Measurements from ENCODE around the gene LRP3. TPM values are rescaled to one million over a fixed set of nuclear protein-coding genes. Genes with fewer than 3 reads are reported as not detected.

LRP3 gene
- total RNA-seq, 1 donor from 2014 or later = 13.3 TPM

DNA sequence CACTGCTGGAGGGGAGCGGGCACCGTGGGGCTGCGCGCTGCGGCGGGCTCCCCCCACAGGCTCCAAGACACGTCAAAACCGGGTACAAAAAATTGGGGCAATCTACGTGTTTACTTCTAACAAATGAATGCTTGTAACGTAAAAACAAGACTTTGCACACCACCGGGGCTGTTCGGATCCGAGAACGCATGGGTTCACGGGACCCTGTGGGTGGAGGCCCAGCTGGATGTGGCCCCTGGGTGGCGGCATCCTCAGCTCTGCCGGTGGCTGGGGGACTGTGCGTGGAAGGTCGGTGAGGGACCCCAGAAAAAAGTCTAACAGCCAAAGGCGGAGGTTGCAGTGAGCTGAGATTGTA is 41.8 kb downstream of the LRP3 start:
- no peak for DNase-seq (ENCODE audit: low read depth)
- Histone ChIP-seq H4K20me1 (ENCODE audit: insufficient read depth, low read length) (no peaks in the 10 kb centered on the region), H2AFZ (ENCODE audit: low read depth, low read length) (no peak overlapping the region), H3K4me3 (ENCODE audit: insufficient read depth, low read depth, low read length) (no peak overlapping the region), H3K4me2 (ENCODE audit: low read length) (no peak overlapping the region), H3K36me3 (ENCODE audit: insufficient read depth, low read length) (no peaks in the 10 kb centered on the region), H3K27me3 (ENCODE audit: insufficient read depth, low read length) (peaks cover 12% of the 10 kb centered on the region), H3K9me3 (ENCODE audit: insufficient read depth, low read depth, low read length) (no peaks in the 10 kb centered on the region), H3K27ac (ENCODE audit: low read depth, low read length) (no peak overlapping the region), H3K4me1 (ENCODE audit: insufficient read depth, low read length) (no peaks in the 10 kb centered on the region), H3K9ac (ENCODE audit: low read length) (no peak overlapping the region), H3K79me2 (ENCODE audit: insufficient read depth, low read length) (no peaks in the 10 kb centered on the region)
- peaks cover under 1% of the 10 kb centered on the region for H3K9me3 Mint-ChIP-seq (ENCODE audit: unreplicated experiment)
- H3K27ac Mint-ChIP-seq (ENCODE audit: unreplicated experiment) = no peak overlapping the region
- no peak overlapping the region for H3K4me3 Mint-ChIP-seq (ENCODE audit: unreplicated experiment)
- no peaks in the 10 kb centered on the region for H3K4me1 Mint-ChIP-seq (ENCODE audit: low read depth, unreplicated experiment)
- TF ChIP-seq, protein P1, sequence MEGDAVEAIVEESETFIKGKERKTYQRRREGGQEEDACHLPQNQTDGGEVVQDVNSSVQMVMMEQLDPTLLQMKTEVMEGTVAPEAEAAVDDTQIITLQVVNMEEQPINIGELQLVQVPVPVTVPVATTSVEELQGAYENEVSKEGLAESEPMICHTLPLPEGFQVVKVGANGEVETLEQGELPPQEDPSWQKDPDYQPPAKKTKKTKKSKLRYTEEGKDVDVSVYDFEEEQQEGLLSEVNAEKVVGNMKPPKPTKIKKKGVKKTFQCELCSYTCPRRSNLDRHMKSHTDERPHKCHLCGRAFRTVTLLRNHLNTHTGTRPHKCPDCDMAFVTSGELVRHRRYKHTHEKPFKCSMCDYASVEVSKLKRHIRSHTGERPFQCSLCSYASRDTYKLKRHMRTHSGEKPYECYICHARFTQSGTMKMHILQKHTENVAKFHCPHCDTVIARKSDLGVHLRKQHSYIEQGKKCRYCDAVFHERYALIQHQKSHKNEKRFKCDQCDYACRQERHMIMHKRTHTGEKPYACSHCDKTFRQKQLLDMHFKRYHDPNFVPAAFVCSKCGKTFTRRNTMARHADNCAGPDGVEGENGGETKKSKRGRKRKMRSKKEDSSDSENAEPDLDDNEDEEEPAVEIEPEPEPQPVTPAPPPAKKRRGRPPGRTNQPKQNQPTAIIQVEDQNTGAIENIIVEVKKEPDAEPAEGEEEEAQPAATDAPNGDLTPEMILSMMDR (IDR thresholded peaks at IDR 0.05; ENCODE audit: insufficient read depth, low read depth, low read length) = no peak
- TF ChIP-seq EZH2 (IDR thresholded peaks at IDR 0.05; ENCODE audit: insufficient read depth, low read length) = no peak
- peaks cover 39% of the 10 kb centered on the region for H3K27me3 Mint-ChIP-seq (ENCODE audit: low read depth, unreplicated experiment)
- no peak for FAIRE-seq
- no peaks in the 10 kb centered on the region for H3K36me3 Mint-ChIP-seq (ENCODE audit: low read depth, unreplicated experiment)

DNA sequence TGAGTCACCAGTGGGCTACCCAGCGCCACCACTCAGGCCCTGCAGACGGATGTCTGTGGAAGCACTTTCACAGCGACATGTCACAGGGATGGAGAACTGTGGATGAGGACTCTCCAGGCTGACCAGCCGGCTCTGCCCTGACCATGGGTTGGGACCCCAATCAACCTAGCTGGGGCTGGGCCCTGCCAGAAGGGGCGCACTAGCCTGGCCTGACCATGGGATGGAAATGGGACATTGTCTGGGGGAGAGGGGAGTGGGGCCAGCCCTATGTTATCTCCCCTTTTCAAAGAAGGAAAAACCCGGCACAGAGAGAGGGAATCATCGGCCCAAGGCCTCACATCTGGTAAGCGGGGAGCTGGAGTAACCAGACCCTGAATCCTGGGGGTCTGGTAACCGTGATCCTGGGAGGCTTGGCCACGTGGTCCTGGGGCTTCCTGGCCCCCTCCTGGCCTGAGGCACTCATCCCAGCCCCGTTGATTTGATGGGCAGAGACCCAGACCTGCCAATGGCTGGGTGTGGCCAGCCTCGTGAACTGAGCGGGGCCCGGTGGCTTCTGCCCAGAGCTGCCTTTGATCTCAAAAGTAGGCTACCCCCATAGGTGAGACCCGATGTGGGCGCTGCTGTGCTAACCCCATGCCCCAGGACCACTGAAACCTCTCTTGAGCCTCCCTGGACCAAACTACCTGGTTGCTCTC is 42.7 kb downstream of the LRP3 start:
- Histone ChIP-seq H3K4me2 (ENCODE audit: low read length) (no peak overlapping the region), H3K27ac (ENCODE audit: low read depth, low read length) (no peak overlapping the region), H3K27me3 (ENCODE audit: insufficient read depth, low read length) (peaks cover 5% of the 10 kb centered on the region), H3K9me3 (ENCODE audit: insufficient read depth, low read depth, low read length) (no peaks in the 10 kb centered on the region), H3K36me3 (ENCODE audit: insufficient read depth, low read length) (no peaks in the 10 kb centered on the region), H3K4me3 (ENCODE audit: insufficient read depth, low read depth, low read length) (no peak overlapping the region), H3K79me2 (ENCODE audit: insufficient read depth, low read length) (no peaks in the 10 kb centered on the region), H3K4me1 (ENCODE audit: insufficient read depth, low read length) (no peaks in the 10 kb centered on the region), H2AFZ (ENCODE audit: low read depth, low read length) (no peak overlapping the region), H3K9ac (ENCODE audit: low read length) (no peak overlapping the region), H4K20me1 (ENCODE audit: insufficient read depth, low read length) (no peaks in the 10 kb centered on the region)
- Mint-ChIP-seq H3K4me1 (ENCODE audit: low read depth, unreplicated experiment) (no peaks in the 10 kb centered on the region), H3K9me3 (ENCODE audit: unreplicated experiment) (no peaks in the 10 kb centered on the region), H3K36me3 (ENCODE audit: low read depth, unreplicated experiment) (no peaks in the 10 kb centered on the region), H3K4me3 (ENCODE audit: unreplicated experiment) (no peak overlapping the region), H3K27ac (ENCODE audit: unreplicated experiment) (no peak overlapping the region), H3K27me3 (ENCODE audit: low read depth, unreplicated experiment) (peaks cover 39% of the 10 kb centered on the region)
- TF ChIP-seq, protein P1 (IDR thresholded peaks at IDR 0.05; ENCODE audit: insufficient read depth, low read depth, low read length) = no peak
- no peak for TF ChIP-seq EZH2 (IDR thresholded peaks at IDR 0.05; ENCODE audit: insufficient read depth, low read length)
- FAIRE-seq (no peak), DNase-seq (ENCODE audit: low read depth) (no peak)

DNA sequence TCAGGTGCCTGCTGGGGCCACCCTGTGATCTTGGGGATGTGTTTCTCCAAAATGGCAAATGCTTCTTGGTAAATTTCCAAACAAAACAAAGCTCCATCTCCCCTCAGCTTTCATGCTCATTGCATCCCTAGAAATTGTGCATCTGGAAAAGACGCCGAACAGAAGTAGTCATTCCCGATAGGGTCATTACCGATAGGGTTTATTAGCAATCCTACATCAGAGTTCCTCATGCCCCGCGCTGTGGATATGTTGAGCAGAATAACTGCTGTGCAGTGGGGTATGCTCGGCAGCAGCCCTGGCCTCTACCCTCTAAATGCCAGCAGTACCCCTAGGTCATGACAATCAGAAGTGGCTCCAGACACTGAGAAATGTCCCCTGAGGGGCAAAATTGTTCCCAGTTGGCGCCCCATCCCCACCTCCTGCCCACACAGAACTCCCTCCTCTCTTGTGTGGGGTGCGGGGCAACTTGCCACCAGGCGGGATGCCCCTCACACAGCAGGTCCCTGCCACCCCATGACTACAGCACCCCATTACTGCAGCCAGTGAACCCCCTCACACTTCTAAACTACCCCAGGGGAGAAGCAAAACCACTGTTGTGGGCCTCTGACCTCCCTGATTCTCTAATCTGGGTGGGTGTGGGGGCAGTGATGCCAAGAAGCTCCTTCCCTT is 44.5 kb downstream of the LRP3 start:
- no peak overlapping the region for H3K27ac Mint-ChIP-seq (ENCODE audit: unreplicated experiment)
- H3K27ac ChIP-seq (ENCODE audit: low read depth, low read length) = no peak overlapping the region
- peaks cover 50% of the 10 kb centered on the region for H3K27me3 Mint-ChIP-seq (ENCODE audit: low read depth, unreplicated experiment)
- no peak overlapping the region for H3K4me3 Mint-ChIP-seq (ENCODE audit: unreplicated experiment)
- H3K27me3 ChIP-seq (ENCODE audit: insufficient read depth, low read length) = no peaks in the 10 kb centered on the region
- no peaks in the 10 kb centered on the region for H4K20me1 ChIP-seq (ENCODE audit: insufficient read depth, low read length)
- no peak overlapping the region for H3K4me2 ChIP-seq (ENCODE audit: low read length)
- DNase-seq (ENCODE audit: low read depth) = no peak
- no peaks in the 10 kb centered on the region for H3K4me1 ChIP-seq (ENCODE audit: insufficient read depth, low read length)
- no peaks in the 10 kb centered on the region for H3K4me1 Mint-ChIP-seq (ENCODE audit: low read depth, unreplicated experiment)
- H3K9me3 ChIP-seq (ENCODE audit: insufficient read depth, low read depth, low read length) = no peaks in the 10 kb centered on the region
- H3K36me3 ChIP-seq (ENCODE audit: insufficient read depth, low read length) = no peaks in the 10 kb centered on the region
- peaks cover 2% of the 10 kb centered on the region for H3K36me3 Mint-ChIP-seq (ENCODE audit: low read depth, unreplicated experiment)
- no peak for FAIRE-seq
- H3K4me3 ChIP-seq (ENCODE audit: insufficient read depth, low read depth, low read length) = no peak overlapping the region
- no peak overlapping the region for H2AFZ ChIP-seq (ENCODE audit: low read depth, low read length)
- TF ChIP-seq, protein P1 (IDR thresholded peaks at IDR 0.05; ENCODE audit: insufficient read depth, low read depth, low read length) = no peak
- TF ChIP-seq EZH2 (IDR thresholded peaks at IDR 0.05; ENCODE audit: insufficient read depth, low read length) = no peak
- H3K79me2 ChIP-seq (ENCODE audit: insufficient read depth, low read length) = no peaks in the 10 kb centered on the region
- H3K9me3 Mint-ChIP-seq (ENCODE audit: unreplicated experiment) = no peaks in the 10 kb centered on the region
- no peak overlapping the region for H3K9ac ChIP-seq (ENCODE audit: low read length)

Measured in astrocyte (in vitro differentiated cells and primary cell).